Neutrophil (primary cell): ENCODE data around the gene PCDHB10.
"Not testable (repeated sequence)": the region's sequence is repeated elsewhere in the genome, so short reads cannot be mapped to it uniquely, and the experiment has no call there.

Experiments
- H3K27ac ChIP-seq: fragments of 200-600 bp; sonication (generic); 2 replicates; pipeline ENCODE4 v1.5.1; 2016; ENCODE audit warnings: mild to moderate bottlenecking, moderate library complexity
- H3K27me3 ChIP-seq: fragments of 200-600 bp; sonication (generic); 2 replicates; pipeline ENCODE4 v1.6.0; 2016; ENCODE audit warnings: mild to moderate bottlenecking
- H3K36me3 ChIP-seq: fragments of 200-600 bp; sonication (generic); 2 replicates; pipeline ENCODE4 v1.5.1; 2017
- H3K4me1 ChIP-seq, 2 experiments: fragments of 200-600 bp in 1 of 2; sonication (generic) in 1 of 2; 1 replicate in 1 of 2; 2 replicates in 1 of 2; pipeline versions ENCODE4 v1.5.1 to v1.6.1; 2013 to 2016; ENCODE audit warnings: low read depth in 1 of 2, low read length in 1 of 2, mild to moderate bottlenecking in 1 of 2, moderate library complexity in 1 of 2; ENCODE audit not compliant: control insufficient read depth in 1 of 2, insufficient read depth in 1 of 2
- H3K4me3 ChIP-seq, 2 experiments: fragments of 200-600 bp in 1 of 2; sonication (generic) in 1 of 2; 1 replicate in 1 of 2; 2 replicates in 1 of 2; pipeline ENCODE4 v1.5.1; 2013 to 2016; ENCODE audit warnings: low read depth in 1 of 2, low read length in 1 of 2, mild to moderate bottlenecking in 1 of 2, moderate library complexity in 1 of 2
- H3K9me3 ChIP-seq: fragments of 200-600 bp; sonication (generic); 2 replicates; pipeline ENCODE4 v1.5.1; 2016
- TF ChIP-seq, protein P1 (sequence below): fragments of 200-600 bp; sonication (generic); IDR thresholded peaks from 2 replicates; pipeline ENCODE4 v1.5.1; 2016; ENCODE audit warnings: antibody characterized with exemption

Gene PCDHB10

DNA sequence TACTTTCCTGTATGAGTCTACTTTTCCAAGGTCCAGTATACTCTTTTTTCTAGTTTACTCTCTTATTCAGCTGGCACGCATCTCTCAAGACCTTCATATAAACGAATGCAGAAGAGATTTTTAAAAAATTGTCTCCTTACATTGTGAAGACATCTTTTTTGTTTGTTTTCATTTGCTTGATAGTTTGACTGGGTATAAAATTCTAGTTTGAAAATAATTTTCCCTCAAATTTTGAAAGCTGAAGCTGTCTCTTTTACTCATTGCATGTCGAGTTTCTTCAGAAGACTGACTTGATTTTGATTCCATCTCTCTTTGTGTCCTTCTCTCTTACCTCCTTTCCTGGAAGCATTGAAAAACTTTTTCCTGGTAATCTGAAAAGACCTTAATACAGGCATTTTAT, 4.2 kb downstream of the PCDHB10 start:
- peaks cover 19% of the 10 kb centered on the region for H3K27me3 ChIP-seq
- no peaks in the 10 kb centered on the region for H3K9me3 ChIP-seq
- H3K4me1 ChIP-seq: no peaks in the 10 kb centered on the region
- no peak overlapping the region for H3K27ac ChIP-seq
- TF ChIP-seq, protein P1, sequence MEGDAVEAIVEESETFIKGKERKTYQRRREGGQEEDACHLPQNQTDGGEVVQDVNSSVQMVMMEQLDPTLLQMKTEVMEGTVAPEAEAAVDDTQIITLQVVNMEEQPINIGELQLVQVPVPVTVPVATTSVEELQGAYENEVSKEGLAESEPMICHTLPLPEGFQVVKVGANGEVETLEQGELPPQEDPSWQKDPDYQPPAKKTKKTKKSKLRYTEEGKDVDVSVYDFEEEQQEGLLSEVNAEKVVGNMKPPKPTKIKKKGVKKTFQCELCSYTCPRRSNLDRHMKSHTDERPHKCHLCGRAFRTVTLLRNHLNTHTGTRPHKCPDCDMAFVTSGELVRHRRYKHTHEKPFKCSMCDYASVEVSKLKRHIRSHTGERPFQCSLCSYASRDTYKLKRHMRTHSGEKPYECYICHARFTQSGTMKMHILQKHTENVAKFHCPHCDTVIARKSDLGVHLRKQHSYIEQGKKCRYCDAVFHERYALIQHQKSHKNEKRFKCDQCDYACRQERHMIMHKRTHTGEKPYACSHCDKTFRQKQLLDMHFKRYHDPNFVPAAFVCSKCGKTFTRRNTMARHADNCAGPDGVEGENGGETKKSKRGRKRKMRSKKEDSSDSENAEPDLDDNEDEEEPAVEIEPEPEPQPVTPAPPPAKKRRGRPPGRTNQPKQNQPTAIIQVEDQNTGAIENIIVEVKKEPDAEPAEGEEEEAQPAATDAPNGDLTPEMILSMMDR: no peak
- no peak overlapping the region for H3K4me3 ChIP-seq
- H3K36me3 ChIP-seq: no peaks in the 10 kb centered on the region

GRCh38 chr5:141199359-141200235, 7.4 kb downstream of the PCDHB10 start, which contains the start of gene PCDHB11:
TSS of gene PCDHB11 (plus strand) at chr5:141199627. CDS start at chr5:141199775, 148 bp downstream.
- Histone ChIP-seq H3K27me3 (peaks cover 17% of the 10 kb centered on the region), H3K36me3 (no peaks in the 10 kb centered on the region), H3K4me1 (no peaks in the 10 kb centered on the region), H3K4me3 (no peak within 1 kb of the TSS), H3K9me3 (no peaks in the 10 kb centered on the region), H3K27ac (no peak within 1 kb of the TSS)
- TF ChIP-seq, protein P1: no peak

DNA sequence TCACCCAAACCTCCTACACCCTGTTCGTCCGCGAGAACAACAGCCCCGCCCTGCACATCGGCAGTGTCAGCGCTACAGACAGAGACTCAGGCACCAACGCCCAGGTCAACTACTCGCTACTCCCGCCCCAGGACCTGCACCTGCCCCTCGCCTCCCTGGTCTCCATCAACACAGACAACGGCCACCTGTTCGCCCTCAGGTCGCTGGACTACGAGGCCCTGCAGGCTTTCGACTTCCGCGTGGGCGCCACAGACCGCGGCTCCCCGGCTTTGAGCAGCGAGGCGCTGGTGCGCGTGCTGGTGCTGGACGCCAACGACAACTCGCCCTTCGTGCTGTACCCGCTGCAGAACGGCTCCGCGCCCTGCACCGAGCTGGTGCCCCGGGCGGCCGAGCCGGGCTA, 9.0 kb downstream of the PCDHB10 start:
- H3K27me3 ChIP-seq: peaks cover 15% of the 10 kb centered on the region
- not testable (repeated sequence) for H3K4me3 ChIP-seq, H3K36me3 ChIP-seq, H3K27ac ChIP-seq, H3K4me1 ChIP-seq, H3K9me3 ChIP-seq

- H3K27me3 ChIP-seq: peaks cover 15% of the 10 kb centered on the region
- not testable (repeated sequence) for H3K27ac ChIP-seq, H3K4me1 ChIP-seq, H3K4me3 ChIP-seq, H3K9me3 ChIP-seq, H3K36me3 ChIP-seq
These were observed 9.5 kb downstream of the PCDHB10 start for GRCh38 chr5:141201646-141202045.

- no peak within 1 kb of the TSS for H3K4me3 ChIP-seq
- no peaks in the 10 kb centered on the region for H3K4me1 ChIP-seq
- TF ChIP-seq, protein P1: no peak
- no peak within 1 kb of the TSS for H3K27ac ChIP-seq
- H3K36me3 ChIP-seq: no peaks in the 10 kb centered on the region
- peaks cover 7% of the 10 kb centered on the region for H3K9me3 ChIP-seq
- peaks cover 44% of the 10 kb centered on the region for H3K27me3 ChIP-seq
These were observed 16.3 kb downstream of the PCDHB10 start, which contains the start of gene PCDHB12 for GRCh38 chr5:141208478-141208877. TSS of gene PCDHB12 (plus strand) at chr5:141208719. CDS start at chr5:141208908, 189 bp downstream.

GRCh38 chr5:141210281-141210680, 18.1 kb downstream of the PCDHB10 start:
- H3K9me3 ChIP-seq, H3K4me3 ChIP-seq, H3K27ac ChIP-seq, H3K4me1 ChIP-seq, H3K36me3 ChIP-seq: not testable (repeated sequence)
- H3K27me3 ChIP-seq: peaks cover 56% of the 10 kb centered on the region

GRCh38 chr5:141210849-141211248, 18.7 kb downstream of the PCDHB10 start:
- not testable (repeated sequence) for H3K27ac ChIP-seq, H3K4me1 ChIP-seq, H3K4me3 ChIP-seq, H3K9me3 ChIP-seq, H3K36me3 ChIP-seq
- H3K27me3 ChIP-seq: peaks cover 60% of the 10 kb centered on the region

DNA sequence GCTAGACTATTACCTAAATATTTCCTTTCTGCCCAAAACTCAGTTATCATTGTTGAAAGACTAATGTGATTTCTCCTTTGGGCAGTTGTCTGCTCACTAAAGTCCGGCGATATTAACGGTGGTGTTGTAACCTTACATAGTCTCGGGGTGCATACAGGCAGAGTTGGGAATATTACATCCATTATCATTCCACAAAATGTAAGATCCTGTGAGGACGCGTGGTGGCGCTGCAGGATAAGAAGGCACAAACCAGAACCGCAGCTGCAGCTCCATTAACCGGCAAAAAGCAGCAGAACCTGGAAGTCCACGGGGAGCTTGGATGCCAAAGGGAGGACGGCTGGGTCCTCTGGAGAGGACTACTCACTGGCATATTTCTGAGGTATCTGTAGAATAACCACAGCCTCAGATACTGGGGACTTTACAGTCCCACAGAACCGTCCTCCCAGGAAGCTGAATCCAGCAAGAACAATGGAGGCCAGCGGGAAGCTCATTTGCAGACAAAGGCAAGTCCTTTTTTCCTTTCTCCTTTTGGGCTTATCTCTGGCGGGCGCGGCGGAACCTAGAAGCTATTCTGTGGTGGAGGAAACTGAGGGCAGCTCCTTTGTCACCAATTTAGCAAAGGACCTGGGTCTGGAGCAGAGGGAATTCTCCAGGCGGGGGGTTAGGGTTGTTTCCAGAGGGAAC, 21.6 kb downstream of the PCDHB10 start, which contains the start of gene PCDHB13:
PCDHB13 (plus strand) TSS at position 264 of the 684 bp plus-strand sequence; CDS start at position 469, 205 bp downstream.
- H3K27me3 ChIP-seq: peaks cover 62% of the 10 kb centered on the region
- H3K4me3 ChIP-seq, H3K4me1 ChIP-seq, H3K9me3 ChIP-seq, H3K27ac ChIP-seq, H3K36me3 ChIP-seq: not testable (repeated sequence)

- not testable (repeated sequence) for H3K4me3 ChIP-seq, H3K27ac ChIP-seq, H3K9me3 ChIP-seq, H3K36me3 ChIP-seq, H3K4me1 ChIP-seq
- peaks cover 55% of the 10 kb centered on the region for H3K27me3 ChIP-seq
These were observed 22.4 kb downstream of the PCDHB10 start for GRCh38 chr5:141214583-141214982.

DNA sequence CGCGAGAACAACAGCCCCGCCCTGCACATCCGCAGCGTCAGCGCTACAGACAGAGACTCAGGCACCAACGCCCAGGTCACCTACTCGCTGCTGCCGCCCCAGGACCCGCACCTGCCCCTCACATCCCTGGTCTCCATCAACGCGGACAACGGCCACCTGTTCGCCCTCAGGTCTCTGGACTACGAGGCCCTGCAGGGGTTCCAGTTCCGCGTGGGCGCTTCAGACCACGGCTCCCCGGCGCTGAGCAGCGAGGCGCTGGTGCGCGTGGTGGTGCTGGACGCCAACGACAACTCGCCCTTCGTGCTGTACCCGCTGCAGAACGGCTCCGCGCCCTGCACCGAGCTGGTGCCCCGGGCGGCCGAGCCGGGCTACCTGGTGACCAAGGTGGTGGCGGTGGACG, 23.4 kb downstream of the PCDHB10 start:
- peaks cover 46% of the 10 kb centered on the region for H3K27me3 ChIP-seq
- not testable (repeated sequence) for H3K27ac ChIP-seq, H3K4me3 ChIP-seq, H3K36me3 ChIP-seq, H3K9me3 ChIP-seq, H3K4me1 ChIP-seq
